GM23338 (cell line): Measurements from ENCODE around the gene BLOC1S3. TPM values are rescaled to one million over a fixed set of nuclear protein-coding genes. Genes with fewer than 3 reads are reported as not detected.

Experiments used
- ATAC-seq: fragments of 200-7000 bp; cut with Tn5 transposase; 3 replicates; pipeline ENCODE4 v1.9.1; 2020
- DNase-seq: peaks from one replicate; pipeline ENCODE4 v3.0.0-alpha.2; 2015; ENCODE audit warnings: low spot score
- H2AFZ ChIP-seq: fragments of 200-600 bp; sonication (generic); 2 replicates; pipeline ENCODE4 v1.8.0; 2016; ENCODE audit warnings: antibody characterized with exemption, mild to moderate bottlenecking, moderate library complexity
- H3F3A ChIP-seq: fragments of 200-600 bp; sonication (generic); replicated peaks from 2 replicates; pipeline ENCODE4 v1.8.0; 2017; ENCODE audit warnings: antibody characterized with exemption, mixed run types, low read depth
- H3K27ac ChIP-seq: fragments of 200-600 bp; sonication (generic); 2 replicates; pipeline ENCODE4 v1.6.1; 2016; ENCODE audit warnings: low read depth
- H3K27me3 ChIP-seq: fragments of 200-600 bp; sonication (generic); 2 replicates; pipeline ENCODE4 v1.8.0; 2016; ENCODE audit warnings: mild to moderate bottlenecking, mixed run types, moderate library complexity; ENCODE audit not compliant: insufficient read depth
- H3K36me3 ChIP-seq: fragments of 200-600 bp; sonication (generic); 2 replicates; pipeline ENCODE4 v1.8.0; 2016; ENCODE audit warnings: mild to moderate bottlenecking; ENCODE audit not compliant: insufficient read depth
- H3K4me1 ChIP-seq: fragments of 200-600 bp; sonication (generic); 2 replicates; pipeline ENCODE4 v1.8.0; 2016; ENCODE audit warnings: mild to moderate bottlenecking, moderate library complexity; ENCODE audit not compliant: insufficient read depth
- H3K4me2 ChIP-seq: fragments of 200-600 bp; sonication (generic); 2 replicates; pipeline ENCODE4 v1.7.1; 2017; ENCODE audit warnings: mixed run types
- H3K4me3 ChIP-seq: fragments of 200-600 bp; sonication (generic); 2 replicates; pipeline ENCODE4 v1.6.1; 2016; ENCODE audit warnings: mixed run types
- H3K79me2 ChIP-seq: fragments of 200-600 bp; sonication (generic); replicated peaks from 2 replicates; pipeline ENCODE4 v1.8.0; 2017; ENCODE audit warnings: mild to moderate bottlenecking; ENCODE audit not compliant: insufficient read depth
- H3K9me2 ChIP-seq: fragments of 200-600 bp; sonication (generic); 2 replicates; pipeline ENCODE4 v1.8.0; 2017; ENCODE audit not compliant: insufficient read depth
- H4K20me1 ChIP-seq: fragments of 200-600 bp; sonication (generic); replicated peaks from 2 replicates; pipeline ENCODE4 v1.8.0; 2017; ENCODE audit warnings: mild to moderate bottlenecking; ENCODE audit not compliant: insufficient read depth
- H3K27ac Mint-ChIP-seq: 2 replicates; pipeline ENCODE4 v1.8.0; 2020; ENCODE audit warnings: inconsistent platforms, mild to moderate bottlenecking, moderate library complexity, mixed read lengths
- H3K27me3 Mint-ChIP-seq: 3 replicates; pipeline ENCODE4 v1.8.0; 2022; ENCODE audit warnings: low read depth, mild to moderate bottlenecking, moderate library complexity, mixed read lengths, inconsistent platforms; ENCODE audit not compliant: insufficient read depth, poor library complexity
- H3K36me3 Mint-ChIP-seq: 3 replicates; pipeline ENCODE4 v1.8.0; 2021; ENCODE audit warnings: low read depth, mild to moderate bottlenecking, inconsistent platforms, moderate library complexity, mixed read lengths
- H3K4me1 Mint-ChIP-seq: 3 replicates; pipeline ENCODE4 v1.8.0; 2020; ENCODE audit warnings: mild to moderate bottlenecking, inconsistent platforms, mixed read lengths
- H3K4me3 Mint-ChIP-seq: 3 replicates; pipeline ENCODE4 v1.8.0; 2021; ENCODE audit warnings: moderate library complexity, mild to moderate bottlenecking, inconsistent platforms, mixed read lengths
- H3K9me3 Mint-ChIP-seq: 3 replicates; pipeline ENCODE4 v1.8.0; 2020; ENCODE audit warnings: moderate library complexity, mild to moderate bottlenecking, inconsistent platforms, mixed read lengths
- EZH2 ChIP-seq: fragments of 200-600 bp; sonication (generic); IDR thresholded peaks from one replicate; pipeline ENCODE4 v1.8.0; 2017; ENCODE audit warnings: antibody characterized with exemption, mild to moderate bottlenecking, low read depth; ENCODE audit not compliant: unreplicated experiment
- POLR2AphosphoS5 ChIP-seq: IDR thresholded peaks from 2 replicates; pipeline ENCODE4 v1.6.1; 2016; ENCODE audit warnings: antibody characterized with exemption, low read depth
- STAT1 ChIP-seq: IDR thresholded peaks from one replicate; pipeline ENCODE4 v1.6.1; 2016; ENCODE audit warnings: antibody characterized with exemption; ENCODE audit not compliant: unreplicated experiment
- ZNF114 ChIP-seq: fragments of 250-450 bp; sonication (Bioruptor Pico); IDR thresholded peaks from 2 replicates; pipeline ENCODE4 v1.5.0; 2020; ENCODE audit warnings: mild to moderate bottlenecking, moderate library complexity
- ZNF462 ChIP-seq: fragments of 250-450 bp; sonication (Bioruptor Pico); IDR thresholded peaks from 2 replicates; pipeline ENCODE4 v1.5.0; 2020; ENCODE audit warnings: mild to moderate bottlenecking, moderate library complexity
- polyA plus RNA-seq: library from polyadenylated mRNA; unstranded; fragments of >200 nt; fragmentation: Nextera tagmentation; extraction: Ambion mirVana; gene quantifications from 2 replicates; pipeline ENCODE4 v1.2.1, GENCODE V29; 2016
- total RNA-seq: library from RNA; depleted of rRNA; stranded (reverse); fragments of >200 nt; shearing (Covaris generic); gene quantifications from 2 replicates; pipeline ENCODE4 v1.2.3, GENCODE V29; 2014
- TF ChIP-seq, protein P1 (sequence below): IDR thresholded peaks from 2 replicates; pipeline ENCODE4 v1.6.1; 2016; ENCODE audit warnings: antibody characterized with exemption
- TF ChIP-seq, protein P2 (sequence below), 2 experiments: fragments of 200-600 bp in 1 of 2; sonication (generic) in 1 of 2; conservative IDR thresholded peaks; 2 replicates each; pipeline versions ENCODE4 v1.5.1 to v1.6.1; 2016 to 2017; ENCODE audit warnings: antibody characterized with exemption in 2 of 2, low read depth in 2 of 2, mild to moderate bottlenecking in 2 of 2, moderate library complexity in 1 of 2

BLOC1S3 gene
- total and polyA plus RNA-seq, 2 experiments from 2014 or later = 2.5 to 15.9 TPM

- Histone ChIP-seq H3K4me2 (no peak overlapping the region), H2AFZ (no peak overlapping the region), H4K20me1 (no peaks in the 10 kb centered on the region), H3K27ac (no peak overlapping the region), H3F3A (no peaks in the 10 kb centered on the region), H3K79me2 (no peaks in the 10 kb centered on the region), H3K4me1 (no peaks in the 10 kb centered on the region), H3K27me3 (no peaks in the 10 kb centered on the region), H3K36me3 (no peaks in the 10 kb centered on the region), H3K9me2 (no peaks in the 10 kb centered on the region), H3K4me3 (no peak overlapping the region)
- peak; percentile 96 for ATAC-seq
- TF ChIP-seq ZNF114 (CRISPR knock-in tag) = no peak
- TF ChIP-seq EZH2 = no peak
- no peak for TF ChIP-seq ZNF462 (CRISPR knock-in tag)
- TF ChIP-seq STAT1 = no peak
- TF ChIP-seq, protein P1, sequence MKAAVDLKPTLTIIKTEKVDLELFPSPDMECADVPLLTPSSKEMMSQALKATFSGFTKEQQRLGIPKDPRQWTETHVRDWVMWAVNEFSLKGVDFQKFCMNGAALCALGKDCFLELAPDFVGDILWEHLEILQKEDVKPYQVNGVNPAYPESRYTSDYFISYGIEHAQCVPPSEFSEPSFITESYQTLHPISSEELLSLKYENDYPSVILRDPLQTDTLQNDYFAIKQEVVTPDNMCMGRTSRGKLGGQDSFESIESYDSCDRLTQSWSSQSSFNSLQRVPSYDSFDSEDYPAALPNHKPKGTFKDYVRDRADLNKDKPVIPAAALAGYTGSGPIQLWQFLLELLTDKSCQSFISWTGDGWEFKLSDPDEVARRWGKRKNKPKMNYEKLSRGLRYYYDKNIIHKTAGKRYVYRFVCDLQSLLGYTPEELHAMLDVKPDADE = no peak
- TF ChIP-seq, protein P2, sequence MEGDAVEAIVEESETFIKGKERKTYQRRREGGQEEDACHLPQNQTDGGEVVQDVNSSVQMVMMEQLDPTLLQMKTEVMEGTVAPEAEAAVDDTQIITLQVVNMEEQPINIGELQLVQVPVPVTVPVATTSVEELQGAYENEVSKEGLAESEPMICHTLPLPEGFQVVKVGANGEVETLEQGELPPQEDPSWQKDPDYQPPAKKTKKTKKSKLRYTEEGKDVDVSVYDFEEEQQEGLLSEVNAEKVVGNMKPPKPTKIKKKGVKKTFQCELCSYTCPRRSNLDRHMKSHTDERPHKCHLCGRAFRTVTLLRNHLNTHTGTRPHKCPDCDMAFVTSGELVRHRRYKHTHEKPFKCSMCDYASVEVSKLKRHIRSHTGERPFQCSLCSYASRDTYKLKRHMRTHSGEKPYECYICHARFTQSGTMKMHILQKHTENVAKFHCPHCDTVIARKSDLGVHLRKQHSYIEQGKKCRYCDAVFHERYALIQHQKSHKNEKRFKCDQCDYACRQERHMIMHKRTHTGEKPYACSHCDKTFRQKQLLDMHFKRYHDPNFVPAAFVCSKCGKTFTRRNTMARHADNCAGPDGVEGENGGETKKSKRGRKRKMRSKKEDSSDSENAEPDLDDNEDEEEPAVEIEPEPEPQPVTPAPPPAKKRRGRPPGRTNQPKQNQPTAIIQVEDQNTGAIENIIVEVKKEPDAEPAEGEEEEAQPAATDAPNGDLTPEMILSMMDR (conservative IDR thresholded peaks at IDR 0.05; ENCODE audit: low read depth in 2 of 2) = peak; percentile 73 to 94
- no peak for TF ChIP-seq POLR2AphosphoS5
- DNase-seq = peak; percentile 83
- H3K4me3 Mint-ChIP-seq = no peak overlapping the region
- no peaks in the 10 kb centered on the region; the same call in 2 of the 3 replicates for H3K9me3 Mint-ChIP-seq
- no peaks in the 10 kb centered on the region; the same call in 2 of the 3 replicates for H3K4me1 Mint-ChIP-seq
- H3K36me3 Mint-ChIP-seq = no peaks in the 10 kb centered on the region
- H3K27ac Mint-ChIP-seq = no peak overlapping the region
- H3K27me3 Mint-ChIP-seq = peaks cover 8% of the 10 kb centered on the region
Observed at GRCh38 chr19:45200568-45200967, 22.0 kb downstream of the BLOC1S3 start.
